Putamen (tissue), 1 donor: ENCODE measurements around the gene DPYSL5.
"Not testable (repeated sequence)": the region's sequence is repeated elsewhere in the genome, so short reads cannot be mapped to it uniquely, and the experiment has no call there.

Experiments used
- DNase-seq: peaks from one replicate; pipeline ENCODE4 v3.0.0-alpha.2; 2016; ENCODE audit warnings: low spot score

The DPYSL5 gene

GRCh38 chr2:26875808-26876207, 27.9 kb downstream of the DPYSL5 start:
- no peak for DNase-seq

GRCh38 chr2:26876260-26876659, 28.3 kb downstream of the DPYSL5 start:
- no peak for DNase-seq

- no peak for DNase-seq
Observed at GRCh38 chr2:26877276-26877675, 29.3 kb downstream of the DPYSL5 start.

- no peak for DNase-seq
Observed at GRCh38 chr2:26880161-26880560, 32.2 kb downstream of the DPYSL5 start.

- DNase-seq = no peak
Observed at GRCh38 chr2:26880910-26881435, 33.0 kb downstream of the DPYSL5 start.

GRCh38 chr2:26882220-26882619, 34.3 kb downstream of the DPYSL5 start:
- not testable (repeated sequence) for DNase-seq

- no peak for DNase-seq
Observed at GRCh38 chr2:26883956-26884355, 36.0 kb downstream of the DPYSL5 start.

GRCh38 chr2:26884486-26884885, 36.6 kb downstream of the DPYSL5 start:
- DNase-seq = no peak

GRCh38 chr2:26885651-26886329, 37.9 kb downstream of the DPYSL5 start:
- no peak for DNase-seq

- DNase-seq = no peak
Observed at GRCh38 chr2:26886736-26887135, 38.8 kb downstream of the DPYSL5 start.

GRCh38 chr2:26887151-26887550, 39.2 kb downstream of the DPYSL5 start:
- DNase-seq = no peak

- no peak for DNase-seq
Observed at GRCh38 chr2:26889796-26890195, 41.9 kb downstream of the DPYSL5 start.

GRCh38 chr2:26890341-26891000, 42.5 kb downstream of the DPYSL5 start:
- no peak for DNase-seq

GRCh38 chr2:26892133-26892532, 44.2 kb downstream of the DPYSL5 start:
- no peak for DNase-seq

- no peak for DNase-seq
Observed at GRCh38 chr2:26892922-26893524, 45.1 kb downstream of the DPYSL5 start.

- peak; percentile 71 for DNase-seq
Observed at GRCh38 chr2:26894136-26894535, 46.2 kb downstream of the DPYSL5 start.

- no peak for DNase-seq
Observed at GRCh38 chr2:26897807-26898479, 50.0 kb downstream of the DPYSL5 start.

- no peak for DNase-seq
Observed at GRCh38 chr2:26898480-26899078, 50.6 kb downstream of the DPYSL5 start.

- no peak for DNase-seq
Observed at GRCh38 chr2:26899500-26900164, 51.7 kb downstream of the DPYSL5 start.

- DNase-seq = peak; percentile 55
Observed at GRCh38 chr2:26900831-26901321, 52.9 kb downstream of the DPYSL5 start.
